Upper lobe of right lung (tissue), 1 donor: ENCODE results near the gene GUCY1A1. TPM values are rescaled to one million over a fixed set of nuclear protein-coding genes. Genes with fewer than 3 reads are reported as not detected.

Source experiments
- ATAC-seq: fragments of 200-7000 bp; cut with Tn5 transposase; one replicate; pipeline ENCODE4 v1.9.1; 2020; ENCODE audit warnings: mild to moderate bottlenecking, moderate library complexity
- DNase-seq: peaks from one replicate; pipeline ENCODE4 v3.0.0-alpha.2; 2020
- H3K27ac ChIP-seq: fragments of 200-600 bp; one replicate; pipeline ENCODE4 v1.8.0; 2022
- H3K27me3 ChIP-seq: fragments of 200-600 bp; one replicate; pipeline ENCODE4 v1.8.0; 2022; ENCODE audit warnings: mild to moderate bottlenecking
- H3K36me3 ChIP-seq: fragments of 200-600 bp; one replicate; pipeline ENCODE4 v1.8.0; 2022
- H3K4me1 ChIP-seq: fragments of 200-600 bp; one replicate; pipeline ENCODE4 v1.8.0; 2022
- H3K4me3 ChIP-seq: fragments of 200-600 bp; one replicate; pipeline ENCODE4 v1.8.0; 2022; ENCODE audit warnings: mild to moderate bottlenecking
- H3K9me3 ChIP-seq: fragments of 200-600 bp; one replicate; pipeline ENCODE4 v1.8.0; 2022
- CTCF ChIP-seq: fragments of 200-600 bp; IDR thresholded peaks from one replicate; pipeline ENCODE4 v1.8.0; 2022; ENCODE audit warnings: antibody characterized with exemption
- intact Hi-C: fragments of 100-400 bp; cut with DNase I; formaldehyde crosslinking; loops from one replicate; pipeline ENCODE4 v1.11.0; 2022
- total RNA-seq: library from RNA; stranded (reverse); fragmentation: NEBNext Ultra II Directional; extraction: Animal tissue kit (Norgen Biotek cat#: 25700); gene quantifications from one replicate; pipeline ENCODE4 v1.2.1, GENCODE V29; 2021
- donor health status: DM: no; HTN: yes; CAD: no; lungs with severe emphysema.

Gene GUCY1A1
- total RNA-seq, 1 donor from 2014 or later = 76.0 TPM

- Histone ChIP-seq H3K27ac (no peak overlapping the region), H3K36me3 (no peaks in the 10 kb centered on the region), H3K27me3 (no peaks in the 10 kb centered on the region), H3K4me3 (no peak overlapping the region), H3K4me1 (no peaks in the 10 kb centered on the region), H3K9me3 (no peaks in the 10 kb centered on the region)
- DNase-seq (no peak), ATAC-seq (no peak)
- TF ChIP-seq CTCF = no peak
- intact Hi-C loops = no loop called here
These were observed 79.3 kb downstream of the GUCY1A1 start for GRCh38 chr4:155745984-155746383.

- ATAC-seq (no peak), DNase-seq (no peak)
- no peaks in the 10 kb centered on the region for H3K27me3 ChIP-seq
- intact Hi-C loops = no loop called here
- no peaks in the 10 kb centered on the region for H3K4me1 ChIP-seq
- H3K4me3 ChIP-seq = no peak overlapping the region
- no peaks in the 10 kb centered on the region for H3K9me3 ChIP-seq
- no peak for TF ChIP-seq CTCF
- no peak overlapping the region for H3K27ac ChIP-seq
- H3K36me3 ChIP-seq = no peaks in the 10 kb centered on the region
These were observed 81.4 kb downstream of the GUCY1A1 start for GRCh38 chr4:155748039-155748438.

GRCh38 chr4:155749041-155749440 is 82.4 kb downstream of the GUCY1A1 start:
- Histone ChIP-seq H3K4me3 (no peak overlapping the region), H3K27ac (no peak overlapping the region), H3K9me3 (no peaks in the 10 kb centered on the region), H3K4me1 (no peaks in the 10 kb centered on the region), H3K27me3 (no peaks in the 10 kb centered on the region), H3K36me3 (no peaks in the 10 kb centered on the region)
- no peak for DNase-seq
- intact Hi-C loops = no loop called here
- ATAC-seq = no peak
- TF ChIP-seq CTCF = no peak

- Histone ChIP-seq H3K36me3 (no peaks in the 10 kb centered on the region), H3K27ac (no peak overlapping the region), H3K9me3 (no peaks in the 10 kb centered on the region), H3K4me1 (no peaks in the 10 kb centered on the region), H3K27me3 (no peaks in the 10 kb centered on the region), H3K4me3 (no peak overlapping the region)
- intact Hi-C loops = no loop called here
- ATAC-seq = no peak
- TF ChIP-seq CTCF = no peak
- DNase-seq = no peak
These were observed 84.9 kb downstream of the GUCY1A1 start for GRCh38 chr4:155751569-155751968.

- no peaks in the 10 kb centered on the region for H3K27me3 ChIP-seq
- no peaks in the 10 kb centered on the region for H3K36me3 ChIP-seq
- H3K4me3 ChIP-seq = no peak overlapping the region
- intact Hi-C loops = no loop called here
- H3K9me3 ChIP-seq = no peaks in the 10 kb centered on the region
- TF ChIP-seq CTCF = no peak
- H3K4me1 ChIP-seq = peaks cover 3% of the 10 kb centered on the region
- DNase-seq = no peak
- ATAC-seq = no peak
- no peak overlapping the region for H3K27ac ChIP-seq
These were observed 91.2 kb downstream of the GUCY1A1 start for GRCh38 chr4:155757745-155758265.
